Inferior parietal cortex (tissue), 1 donor: Measurements from ENCODE around the gene CEL.
"Not testable (repeated sequence)": the region's sequence is repeated elsewhere in the genome, so short reads cannot be mapped to it uniquely, and the experiment has no call there.

ENCODE experiments used
- DNase-seq: peaks from one replicate; pipeline ENCODE4 v3.0.0-alpha.2; 2016; ENCODE audit errors: extremely low spot score

The CEL gene

DNA sequence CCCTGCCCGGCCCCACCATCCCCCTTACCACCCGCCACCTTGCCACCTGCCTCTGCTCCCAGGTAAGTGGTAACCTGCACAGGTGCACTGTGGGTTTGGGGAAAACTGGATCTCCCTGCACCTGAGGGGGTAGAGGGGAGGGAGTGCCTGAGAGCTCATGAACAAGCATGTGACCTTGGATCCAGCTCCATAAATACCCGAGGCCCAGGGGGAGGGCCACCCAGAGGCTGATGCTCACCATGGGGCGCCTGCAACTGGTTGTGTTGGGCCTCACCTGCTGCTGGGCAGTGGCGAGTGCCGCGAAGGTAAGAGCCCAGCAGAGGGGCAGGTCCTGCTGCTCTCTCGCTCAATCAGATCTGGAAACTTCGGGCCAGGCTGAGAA, at the start of gene CEL:
Gene CEL, plus strand, starts transcription at position 218 of the 382 bp plus-strand sequence. Its CDS starts 22 bp downstream, at position 240.
- DNase-seq: not testable (repeated sequence)

DNA sequence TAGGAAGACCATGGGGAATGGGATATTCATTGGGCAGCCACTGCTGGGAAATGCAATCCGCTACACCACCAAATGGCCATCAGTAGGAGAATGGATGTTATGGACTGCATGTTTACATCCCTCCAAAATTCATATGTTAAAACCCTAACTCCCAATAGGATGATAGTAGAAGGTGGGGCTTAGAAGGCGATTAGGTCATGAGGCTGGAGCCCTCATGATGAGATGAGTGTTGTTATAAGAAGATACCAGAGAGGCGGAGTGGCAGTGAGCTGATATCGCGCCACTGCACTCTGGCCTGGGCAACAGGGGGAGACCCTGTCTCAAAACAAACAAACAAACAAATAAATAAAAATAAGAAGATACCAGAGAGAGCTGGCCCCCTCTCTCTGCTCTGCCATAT, 47.1 kb upstream of the CEL start:
- DNase-seq: no peak

DNA sequence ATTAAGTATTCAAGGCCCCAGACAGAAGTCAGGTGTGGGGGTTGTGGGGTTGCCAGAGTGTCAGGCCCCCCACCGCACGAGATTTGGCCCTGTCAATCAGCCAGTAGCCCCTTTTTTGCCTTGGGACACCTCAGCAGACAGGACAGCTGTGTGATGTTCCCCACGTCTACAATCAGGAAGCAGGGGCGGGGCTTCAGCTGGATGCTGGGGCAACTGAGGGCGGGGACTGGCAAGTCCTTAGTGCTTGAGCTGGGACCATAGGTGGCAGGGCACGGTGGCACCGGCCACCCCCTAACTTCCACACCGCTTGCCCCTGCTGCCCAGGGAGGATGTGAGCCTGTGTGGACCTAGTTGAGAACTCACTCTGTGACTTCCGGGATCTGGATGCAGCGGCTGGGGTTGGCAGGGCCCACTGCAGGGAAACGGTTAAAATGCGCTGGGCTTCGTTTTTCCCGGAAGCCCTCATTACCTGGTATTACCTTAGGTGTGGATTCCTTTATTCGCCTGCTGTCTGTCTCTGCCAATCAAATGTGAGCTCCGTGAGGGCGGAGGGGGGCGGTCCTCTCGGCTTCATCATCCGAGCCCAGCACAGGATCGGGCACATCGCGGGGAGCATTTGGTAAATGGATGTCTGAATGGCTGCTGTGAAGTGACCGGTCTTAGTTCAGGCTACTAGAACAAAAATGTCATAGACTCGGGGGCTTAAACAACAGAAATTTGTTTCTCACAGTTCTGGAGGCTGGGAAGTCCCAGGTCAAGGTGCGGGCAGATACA, 38.5 kb upstream of the CEL start:
- no peak for DNase-seq

DNA sequence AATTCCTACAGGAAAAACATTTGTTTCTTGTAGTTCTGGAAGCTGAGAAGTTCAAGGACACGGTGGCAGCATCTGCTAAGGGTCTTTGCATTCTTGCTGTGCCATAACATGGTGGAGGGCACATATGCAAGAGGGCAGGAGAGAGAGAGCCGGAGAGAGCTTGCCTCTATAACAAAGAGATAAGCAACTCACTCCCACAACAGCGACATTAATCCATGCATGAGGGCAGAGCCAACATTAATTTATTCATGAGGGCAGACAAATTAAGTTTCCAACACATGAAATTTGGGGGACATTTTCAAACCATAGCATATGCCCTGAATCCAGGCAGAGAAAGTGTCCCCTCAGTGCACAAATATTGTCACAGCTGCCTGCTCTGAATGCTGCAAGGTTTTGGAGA, 35.4 kb upstream of the CEL start:
- DNase-seq: no peak

DNA sequence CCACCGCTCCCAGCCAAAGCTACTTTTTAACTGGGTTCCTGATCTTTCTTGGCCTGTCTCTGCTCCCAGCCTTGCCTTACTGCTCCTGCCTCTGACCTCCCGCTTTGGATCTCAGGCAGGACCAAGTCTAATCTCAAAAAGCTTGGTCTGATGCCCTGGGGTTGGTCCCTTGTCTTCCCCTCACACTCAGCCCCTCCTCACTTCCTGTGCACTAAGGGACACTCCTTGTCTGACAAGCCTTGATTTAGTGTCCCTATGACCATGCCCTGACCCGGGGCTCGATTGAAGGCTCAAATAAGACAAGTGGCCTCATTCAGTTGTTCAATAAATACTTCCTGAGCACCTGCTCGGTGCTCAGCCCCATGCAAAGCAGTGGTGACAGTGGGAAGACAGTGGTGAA, 34.6 kb upstream of the CEL start:
- DNase-seq: no peak

DNA sequence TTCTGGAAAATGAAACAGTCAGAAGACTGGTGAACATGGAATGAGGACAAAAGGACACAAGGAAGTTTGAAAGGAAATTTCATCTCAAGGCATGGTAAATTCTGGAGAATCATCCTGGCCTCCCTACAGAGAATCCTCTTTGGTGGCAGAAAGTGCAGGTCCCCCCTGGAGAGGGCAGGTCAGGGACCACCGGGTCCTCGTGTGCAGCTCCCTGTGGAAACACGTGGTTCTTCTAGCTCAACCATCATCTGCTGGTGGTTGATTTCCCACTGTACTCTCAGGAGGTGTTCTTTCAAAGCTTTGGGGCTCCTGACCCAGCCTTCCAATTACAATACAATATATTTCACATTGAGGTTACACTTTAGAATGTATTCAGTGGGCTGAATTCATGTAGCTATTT, 33.6 kb upstream of the CEL start:
- DNase-seq: no peak

DNA sequence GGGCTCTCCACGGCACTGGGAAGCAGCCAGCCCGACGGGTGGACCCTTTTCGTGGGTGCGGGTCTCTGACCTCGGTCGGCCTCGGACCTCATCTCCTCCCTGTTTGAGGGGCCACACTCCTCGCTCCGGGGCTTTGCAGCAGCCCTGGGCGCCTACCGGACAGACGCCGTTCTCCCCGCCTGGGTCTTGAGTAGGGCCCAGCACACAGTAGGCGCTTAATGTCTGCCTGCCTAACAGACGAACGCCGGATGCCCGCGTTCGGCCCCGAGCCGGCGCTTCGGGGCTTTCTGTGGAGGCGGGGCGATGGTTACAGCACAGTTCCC, 31.8 kb upstream of the CEL start:
- no peak for DNase-seq

DNA sequence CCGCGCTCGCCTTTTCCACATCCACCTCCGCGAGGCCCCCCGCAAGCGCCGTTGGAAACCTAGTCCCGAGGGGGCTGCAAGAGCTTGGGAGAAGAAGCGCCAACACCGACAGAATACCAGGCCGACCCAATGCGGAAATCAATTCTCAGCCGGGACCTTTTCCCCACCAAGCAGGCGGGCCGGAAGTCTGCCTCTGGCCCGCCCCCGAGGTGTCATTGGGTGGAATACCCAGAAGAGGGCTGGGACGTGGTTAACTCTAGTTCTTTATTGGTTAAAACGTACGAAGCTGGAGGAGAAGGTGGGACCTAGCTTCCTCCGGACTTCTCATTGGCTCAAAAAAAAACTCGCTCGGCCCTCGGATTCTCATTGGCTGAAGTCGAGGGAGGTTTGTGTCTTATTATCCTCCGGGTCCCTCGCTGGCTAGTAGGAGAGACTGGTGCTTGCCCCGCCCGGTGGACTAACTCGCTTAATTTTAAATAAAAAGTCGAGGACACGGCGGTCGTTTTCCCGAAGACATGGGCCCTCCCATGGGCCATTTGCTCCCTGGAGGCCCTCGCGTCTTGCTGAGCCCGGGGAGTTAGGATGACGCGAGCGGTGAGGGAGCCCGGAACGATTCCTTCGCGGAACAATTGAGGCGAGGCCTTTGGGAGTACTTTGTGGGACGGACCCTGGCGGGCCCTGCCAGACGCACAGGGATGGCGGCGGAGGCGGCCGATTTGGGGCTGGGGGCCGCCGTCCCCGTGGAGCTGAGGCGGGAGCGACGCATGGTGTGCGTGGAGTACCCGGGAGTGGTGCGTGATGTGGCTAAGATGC, 31.3 kb upstream of the CEL start, which contains the start of gene GTF3C5:
Gene GTF3C5, plus strand, starts transcription at position 681 of the 813 bp plus-strand sequence. Its CDS starts 15 bp downstream, at position 696.
- peak; percentile 100 for DNase-seq

DNA sequence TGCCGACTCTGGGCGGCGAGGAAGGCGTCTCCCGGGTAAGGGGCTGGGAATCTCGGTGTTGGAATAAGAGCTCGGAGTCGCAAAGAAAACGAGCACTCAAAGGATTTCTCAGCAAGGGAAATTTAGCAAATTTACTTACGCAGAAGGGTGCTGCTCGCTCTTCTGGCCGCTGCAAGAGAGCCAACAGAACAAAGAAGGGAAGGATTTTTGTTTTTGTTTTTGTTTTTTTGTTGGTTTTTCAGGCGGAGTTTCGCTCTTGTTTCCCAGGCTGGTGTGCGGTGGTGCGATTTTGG, 30.7 kb upstream of the CEL start:
- DNase-seq: no peak

DNA sequence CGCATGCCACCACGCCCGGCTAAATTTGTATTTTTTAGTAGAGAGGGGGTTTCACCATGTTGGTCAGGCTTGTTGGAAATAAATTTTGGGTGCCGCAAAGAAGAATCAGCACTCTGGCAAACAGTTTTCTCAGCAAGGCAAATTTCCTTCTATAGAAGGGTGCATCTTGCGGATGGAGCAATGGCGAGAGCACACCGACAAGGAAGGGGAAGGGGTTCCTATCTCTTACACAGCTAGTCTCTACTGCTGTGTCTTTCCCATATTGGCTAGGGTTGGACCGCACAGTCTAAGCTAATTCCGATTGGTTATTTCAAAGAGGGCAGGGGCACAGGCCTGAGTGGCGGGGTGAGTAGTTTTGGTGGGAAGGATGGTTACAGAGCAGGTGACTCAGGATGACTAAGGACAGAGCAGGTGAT, 30.3 kb upstream of the CEL start:
- DNase-seq: no peak

DNA sequence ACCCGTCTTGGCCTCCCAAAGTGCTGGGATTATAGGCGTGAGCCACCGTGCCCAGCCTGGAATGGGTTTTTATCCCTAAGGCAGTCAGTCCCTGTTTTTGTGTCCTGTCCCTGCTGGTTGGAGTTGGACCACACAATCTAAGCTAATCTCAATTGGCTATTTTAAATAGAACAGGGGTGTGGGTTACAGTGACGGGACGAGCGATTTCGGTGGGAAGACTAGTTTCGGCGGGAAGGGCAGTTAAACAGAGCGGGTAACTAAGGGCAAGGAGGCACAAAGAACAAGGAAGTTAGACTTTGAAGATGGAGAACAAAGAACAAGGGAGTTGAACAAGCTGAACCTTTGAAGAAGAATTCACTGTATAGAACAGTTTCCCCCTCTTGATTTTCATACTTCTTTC, 29.6 kb upstream of the CEL start:
- DNase-seq: no peak

DNA sequence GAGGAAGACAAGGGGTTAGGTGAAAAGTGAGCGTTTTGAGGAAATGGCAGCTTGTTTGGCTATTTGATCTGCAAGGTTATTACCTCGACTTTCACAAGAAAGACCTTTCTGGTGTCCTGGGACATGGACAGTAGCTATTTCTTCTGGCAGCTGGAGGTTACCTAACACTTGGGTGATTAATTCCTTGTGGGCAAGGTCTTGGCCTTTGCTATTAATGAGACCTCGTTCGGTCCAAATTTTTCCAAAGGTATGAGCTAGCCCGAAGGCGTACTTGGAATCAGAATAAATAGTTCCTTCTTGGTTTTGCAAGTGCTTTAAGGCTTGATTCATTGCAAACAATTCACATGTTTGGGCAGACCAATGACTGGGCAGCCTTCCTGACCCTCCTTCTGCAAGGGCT, 26.1 kb upstream of the CEL start:
- DNase-seq: no peak

DNA sequence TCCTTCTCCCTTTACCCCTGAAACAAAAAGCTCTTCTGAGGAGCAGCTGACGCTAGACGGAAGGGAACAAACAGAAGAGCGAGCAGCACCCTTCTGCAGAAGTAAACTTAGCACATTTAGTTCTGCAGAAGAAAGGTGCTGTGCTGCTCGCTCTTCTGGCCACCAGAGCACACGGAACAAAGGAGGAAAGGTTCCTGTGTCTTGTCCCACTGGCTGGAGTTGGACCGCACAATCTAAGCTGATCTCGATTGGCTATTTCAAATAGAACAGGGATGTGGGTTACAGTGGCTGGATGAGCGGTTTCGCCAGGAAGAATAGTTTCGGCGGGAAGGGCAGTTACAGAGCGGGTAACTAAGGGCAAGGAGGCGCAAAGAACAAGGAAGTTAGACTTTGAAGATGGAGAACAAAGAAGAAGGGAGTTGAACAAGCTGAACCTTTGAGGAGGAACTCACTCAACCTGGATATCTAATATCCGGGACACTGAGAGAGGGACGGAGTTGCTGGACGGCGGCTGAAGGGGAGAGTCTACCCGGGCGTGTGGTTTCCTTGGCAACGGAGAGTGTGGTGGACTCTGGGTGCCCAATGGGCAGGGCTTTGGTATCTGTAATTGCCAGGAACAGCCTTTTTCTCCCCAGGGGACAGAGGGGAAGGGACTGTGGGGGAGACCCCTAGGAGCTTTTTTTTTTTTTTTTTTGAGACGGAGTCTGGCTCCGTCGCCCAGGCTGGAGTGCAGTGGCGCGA, 23.8 kb upstream of the CEL start:
- no peak for DNase-seq

DNA sequence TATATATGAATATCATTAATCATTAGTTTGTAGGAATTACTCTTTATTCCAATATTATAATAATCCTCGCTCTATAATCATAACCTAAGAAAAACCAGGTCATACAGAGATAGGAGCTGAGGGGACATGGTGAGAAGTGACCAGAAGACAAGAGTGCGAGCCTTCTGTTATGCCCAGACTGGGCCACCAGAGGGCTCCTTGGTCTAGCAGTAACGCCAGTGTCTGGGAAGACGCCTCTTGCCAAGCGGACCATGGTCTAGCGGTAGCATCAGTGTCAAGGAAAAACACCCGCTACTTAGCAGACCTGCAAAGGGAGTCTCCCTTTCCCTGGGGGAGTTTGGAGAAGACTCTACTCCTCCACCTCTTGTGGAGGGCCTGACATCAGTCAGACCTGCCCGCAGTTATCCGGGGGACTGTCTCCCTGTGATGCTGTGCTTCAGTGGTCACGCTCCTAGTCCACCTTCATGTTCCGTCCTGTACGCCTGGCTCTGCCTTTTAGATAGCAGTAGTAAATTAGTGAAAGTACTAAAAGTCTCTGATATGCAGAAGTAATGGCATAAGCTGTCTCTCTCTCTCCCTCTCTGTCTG, 20.8 kb upstream of the CEL start:
- DNase-seq: peak; percentile 41

DNA sequence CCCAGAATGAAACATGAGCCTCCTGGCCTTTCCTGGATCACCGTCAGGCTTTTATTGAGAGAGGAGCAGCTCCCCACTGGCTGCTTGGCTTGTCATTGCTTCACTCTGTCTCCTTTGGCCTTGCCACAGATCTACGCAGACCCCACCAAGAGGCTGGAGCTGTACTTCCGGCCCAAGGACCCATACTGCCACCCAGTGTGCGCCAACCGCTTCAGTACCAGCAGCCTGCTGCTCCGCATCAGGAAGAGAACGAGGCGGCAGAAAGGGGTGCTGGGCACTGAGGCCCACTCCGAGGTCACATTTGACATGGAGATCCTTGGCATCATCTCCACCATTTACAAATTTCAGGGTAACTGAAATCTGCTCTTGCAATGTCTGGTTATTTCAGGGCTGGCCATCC, 19.8 kb upstream of the CEL start:
- DNase-seq: no peak

DNA sequence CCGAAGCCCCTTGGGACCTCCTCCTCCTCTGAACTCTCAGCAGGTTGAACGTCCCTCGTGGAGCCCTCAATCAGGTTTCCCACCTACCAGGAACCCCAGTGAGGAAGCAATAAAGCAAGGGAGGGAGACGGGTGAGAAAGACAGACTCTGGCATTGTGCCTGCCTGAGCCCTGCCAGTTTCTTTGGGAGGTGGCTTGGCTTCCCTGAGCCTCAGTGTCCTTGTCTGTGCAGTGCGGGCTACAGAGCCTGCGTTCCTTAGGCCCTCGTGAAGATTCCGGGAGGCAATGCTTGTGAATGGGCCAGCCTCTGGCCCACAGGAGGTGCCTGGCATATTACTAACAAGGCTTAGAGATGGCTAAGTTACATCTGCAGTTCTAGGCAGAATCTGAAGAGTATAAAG, 19.1 kb upstream of the CEL start:
- DNase-seq: no peak

DNA sequence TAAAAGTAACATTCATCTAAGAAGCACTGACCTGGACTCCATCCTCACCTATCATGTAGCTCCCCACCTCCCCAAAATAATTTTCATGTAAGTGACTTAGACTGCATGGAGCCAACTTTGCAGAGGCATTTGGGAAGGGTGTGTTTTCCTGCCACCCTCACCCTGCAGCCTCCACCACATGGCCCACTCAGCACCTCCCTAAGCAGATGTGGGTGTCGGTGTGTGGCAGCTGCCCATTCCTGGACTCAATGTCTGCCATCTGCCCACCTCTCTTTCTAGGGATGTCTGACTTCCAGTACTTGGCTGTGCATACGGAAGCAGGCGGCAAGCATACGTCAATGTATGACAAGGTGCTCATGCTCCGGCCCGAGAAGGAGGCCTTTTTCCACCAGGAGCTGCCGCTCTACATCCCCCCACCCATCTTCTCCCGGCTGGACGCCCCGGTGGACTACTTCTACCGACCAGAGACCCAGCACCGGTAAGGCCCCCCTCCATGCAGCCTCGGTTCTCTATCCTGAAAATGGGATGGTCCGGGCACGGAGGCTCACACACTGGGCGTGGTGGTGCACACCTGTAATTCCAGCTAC, 18.2 kb upstream of the CEL start:
- DNase-seq: no peak

DNA sequence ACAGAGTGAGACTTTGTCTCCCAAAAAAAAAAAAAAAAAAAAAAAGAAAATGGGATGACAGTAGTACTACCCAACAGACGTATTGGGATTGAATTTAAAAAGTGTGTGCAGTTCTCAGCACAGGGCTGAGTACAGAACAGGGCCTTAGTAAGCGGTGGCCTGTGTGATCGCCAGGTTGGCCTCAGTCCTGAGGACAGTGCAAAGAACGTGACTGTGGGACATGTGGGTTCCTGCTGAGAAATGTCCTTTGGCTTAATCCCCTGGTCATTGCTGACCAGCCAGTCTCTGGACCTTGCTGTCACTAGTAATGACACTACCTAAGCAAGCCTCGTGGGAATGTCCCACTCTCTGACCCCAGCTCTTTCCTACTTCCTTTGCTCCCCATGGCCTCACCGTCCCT, 17.7 kb upstream of the CEL start:
- no peak for DNase-seq

DNA sequence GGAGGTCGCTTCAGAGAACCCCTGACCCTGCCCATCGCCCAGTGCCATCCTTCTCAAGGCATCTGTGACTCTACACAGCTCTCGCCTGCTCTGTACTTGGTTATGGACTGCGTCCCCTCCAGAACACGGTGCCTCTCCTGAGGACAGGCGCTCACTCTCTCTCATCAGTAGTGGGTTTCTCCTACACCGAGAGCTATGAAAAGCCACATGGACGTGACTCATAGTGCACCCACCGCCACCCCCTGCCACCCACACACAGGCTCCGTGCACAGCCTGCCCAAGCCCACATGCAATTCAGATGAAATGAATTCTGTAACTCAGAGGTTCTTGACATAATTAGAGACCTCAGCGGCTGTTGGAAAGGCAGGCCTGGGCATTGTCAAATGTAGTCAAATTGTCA, 17.1 kb upstream of the CEL start:
- no peak for DNase-seq

DNA sequence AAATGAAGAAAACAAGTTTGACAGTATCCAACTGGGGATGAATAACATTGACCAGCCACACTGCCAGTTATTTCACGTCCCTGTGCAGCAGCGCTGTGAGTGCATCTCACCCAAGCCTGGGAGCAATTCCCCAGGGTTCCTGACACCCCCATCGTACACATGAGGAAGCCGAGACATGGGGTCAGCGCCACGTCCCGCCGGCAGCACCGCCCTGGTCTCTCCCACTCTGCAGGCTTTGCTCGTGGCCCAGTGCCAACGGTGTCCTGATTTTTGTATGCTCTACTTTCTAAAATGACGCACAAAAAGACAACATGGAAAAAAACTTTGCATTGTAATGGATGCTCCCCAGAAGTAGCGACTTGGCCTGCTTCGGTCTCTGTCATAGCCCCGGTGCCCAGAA, 16.6 kb upstream of the CEL start:
- DNase-seq: no peak

DNA sequence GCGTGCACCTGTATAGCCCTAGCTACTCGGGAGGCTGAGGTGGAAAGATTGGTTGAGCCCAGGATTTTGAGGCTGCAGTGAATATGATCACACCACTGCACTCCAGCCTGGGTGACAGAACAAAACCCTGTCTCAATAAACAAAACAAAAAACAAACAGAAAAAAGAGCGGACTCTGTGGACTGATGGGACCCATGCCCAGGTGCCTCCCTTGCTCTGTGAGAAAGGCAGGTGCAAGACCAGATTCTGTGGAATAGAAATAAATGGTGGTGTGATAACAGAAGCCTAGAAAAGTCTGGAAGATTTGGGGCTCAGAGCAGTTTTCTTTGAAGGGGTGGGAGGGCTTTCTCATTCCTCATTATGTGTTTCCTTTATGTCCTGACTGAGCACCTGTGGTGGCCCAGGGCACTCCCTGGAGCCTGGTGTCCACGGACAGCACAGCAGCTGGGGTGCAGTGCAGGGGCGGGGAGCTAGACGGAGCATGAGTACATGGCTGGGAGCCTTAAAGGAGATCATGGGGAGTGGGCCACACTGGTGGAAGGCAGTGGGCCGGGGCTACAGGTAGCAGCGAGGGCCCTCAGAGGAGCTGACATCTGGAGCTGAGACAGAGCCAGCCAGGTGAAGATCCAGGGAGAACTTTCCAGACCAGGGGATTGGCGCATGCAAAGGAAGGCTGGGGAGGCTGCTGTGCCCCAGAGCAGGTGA, 15.4 kb upstream of the CEL start:
- DNase-seq: no peak
